IPS-15b (cell line): ENCODE data around the gene SLC25A26.

ENCODE experiments used
- H3K27me3 ChIP-seq: one replicate; pipeline ENCODE4 v1.6.1; 2013; ENCODE audit warnings: low read length; ENCODE audit not compliant: control insufficient read depth, insufficient read depth
- H3K36me3 ChIP-seq: one replicate; pipeline ENCODE4 v1.6.1; 2013; ENCODE audit warnings: low read length; ENCODE audit not compliant: control insufficient read depth, insufficient read depth
- H3K4me1 ChIP-seq: one replicate; pipeline ENCODE4 v1.6.1; 2013; ENCODE audit warnings: mild to moderate bottlenecking, low read length; ENCODE audit not compliant: control insufficient read depth, insufficient read depth
- H3K4me3 ChIP-seq: one replicate; pipeline ENCODE4 v1.5.1; 2013; ENCODE audit warnings: low read depth, low read length
- H3K9ac ChIP-seq: one replicate; pipeline ENCODE4 v1.6.1; 2013; ENCODE audit warnings: low read depth, mild to moderate bottlenecking, low read length
- H3K9me3 ChIP-seq: one replicate; pipeline ENCODE4 v1.6.1; 2013; ENCODE audit warnings: mild to moderate bottlenecking, low read length; ENCODE audit not compliant: control insufficient read depth, insufficient read depth

SLC25A26 gene

GRCh38 chr3:66227915-66228314 is 7.1 kb downstream of the SLC25A26 start:
- H3K4me1 ChIP-seq: no peaks in the 10 kb centered on the region
- H3K36me3 ChIP-seq: no peaks in the 10 kb centered on the region
- no peaks in the 10 kb centered on the region for H3K9me3 ChIP-seq
- H3K4me3 ChIP-seq: no peak overlapping the region
- no peak overlapping the region for H3K9ac ChIP-seq
- no peaks in the 10 kb centered on the region for H3K27me3 ChIP-seq

- H3K9me3 ChIP-seq: no peaks in the 10 kb centered on the region
These were observed 7.9 kb downstream of the SLC25A26 start for GRCh38 chr3:66228707-66229106.

GRCh38 chr3:66229931-66230330 is 9.1 kb downstream of the SLC25A26 start:
- Histone ChIP-seq H3K4me3 (no peak overlapping the region), H3K9ac (no peak overlapping the region), H3K4me1 (no peaks in the 10 kb centered on the region), H3K36me3 (no peaks in the 10 kb centered on the region), H3K9me3 (no peaks in the 10 kb centered on the region), H3K27me3 (no peaks in the 10 kb centered on the region)

More at GRCh38 chr3:66228707-66229106, 7.9 kb downstream of the SLC25A26 start:
- Histone ChIP-seq H3K27me3 (no peaks in the 10 kb centered on the region), H3K4me1 (no peaks in the 10 kb centered on the region), H3K36me3 (no peaks in the 10 kb centered on the region), H3K9ac (no peak overlapping the region), H3K4me3 (no peak overlapping the region)

GRCh38 chr3:66233033-66233432 is 12.2 kb downstream of the SLC25A26 start:
- H3K9me3 ChIP-seq: no peaks in the 10 kb centered on the region
- H3K27me3 ChIP-seq: no peaks in the 10 kb centered on the region
- no peak overlapping the region for H3K9ac ChIP-seq

GRCh38 chr3:66236281-66236680 is 15.5 kb downstream of the SLC25A26 start:
- no peaks in the 10 kb centered on the region for H3K4me1 ChIP-seq
- H3K9me3 ChIP-seq: no peaks in the 10 kb centered on the region
- no peak overlapping the region for H3K4me3 ChIP-seq
- peaks cover 2% of the 10 kb centered on the region for H3K36me3 ChIP-seq
- no peaks in the 10 kb centered on the region for H3K27me3 ChIP-seq
- no peak overlapping the region for H3K9ac ChIP-seq

More at GRCh38 chr3:66233033-66233432, 12.2 kb downstream of the SLC25A26 start:
- no peaks in the 10 kb centered on the region for H3K4me1 ChIP-seq
- H3K4me3 ChIP-seq: no peak overlapping the region
- H3K36me3 ChIP-seq: no peaks in the 10 kb centered on the region

GRCh38 chr3:66237552-66237951 is 16.8 kb downstream of the SLC25A26 start:
- Histone ChIP-seq H3K27me3 (no peaks in the 10 kb centered on the region), H3K9ac (no peak overlapping the region), H3K9me3 (no peaks in the 10 kb centered on the region), H3K4me3 (no peak overlapping the region), H3K36me3 (peaks cover 2% of the 10 kb centered on the region), H3K4me1 (peaks cover 5% of the 10 kb centered on the region)

- no peaks in the 10 kb centered on the region for H3K9me3 ChIP-seq
- peaks cover 6% of the 10 kb centered on the region for H3K36me3 ChIP-seq
- no peaks in the 10 kb centered on the region for H3K27me3 ChIP-seq
These were observed 18.8 kb downstream of the SLC25A26 start for GRCh38 chr3:66239513-66240123.

GRCh38 chr3:66241466-66241865 is 20.7 kb downstream of the SLC25A26 start:
- Histone ChIP-seq H3K4me1 (peaks cover 5% of the 10 kb centered on the region), H3K9ac (no peak overlapping the region), H3K27me3 (no peaks in the 10 kb centered on the region), H3K36me3 (peaks cover 6% of the 10 kb centered on the region), H3K9me3 (no peaks in the 10 kb centered on the region), H3K4me3 (no peak overlapping the region)

More at GRCh38 chr3:66239513-66240123, 18.8 kb downstream of the SLC25A26 start:
- Histone ChIP-seq H3K4me1 (peaks cover 5% of the 10 kb centered on the region), H3K4me3 (no peak overlapping the region), H3K9ac (no peak overlapping the region)

- Histone ChIP-seq H3K9me3 (no peaks in the 10 kb centered on the region), H3K36me3 (peaks cover 6% of the 10 kb centered on the region)
These were observed 22.1 kb downstream of the SLC25A26 start for GRCh38 chr3:66242788-66243464.

GRCh38 chr3:66248641-66249040 is 27.8 kb downstream of the SLC25A26 start:
- H3K4me1 ChIP-seq: no peaks in the 10 kb centered on the region
- H3K36me3 ChIP-seq: peaks cover 2% of the 10 kb centered on the region
- H3K9me3 ChIP-seq: no peaks in the 10 kb centered on the region
- no peak overlapping the region for H3K9ac ChIP-seq
- H3K27me3 ChIP-seq: no peaks in the 10 kb centered on the region
- H3K4me3 ChIP-seq: no peak overlapping the region

More at GRCh38 chr3:66242788-66243464, 22.1 kb downstream of the SLC25A26 start:
- peaks cover 5% of the 10 kb centered on the region for H3K4me1 ChIP-seq
- H3K4me3 ChIP-seq: no peak overlapping the region
- H3K9ac ChIP-seq: no peak overlapping the region
- H3K27me3 ChIP-seq: no peaks in the 10 kb centered on the region

GRCh38 chr3:66253790-66254620 is 33.2 kb downstream of the SLC25A26 start:
- Histone ChIP-seq H3K9me3 (no peaks in the 10 kb centered on the region), H3K36me3 (no peaks in the 10 kb centered on the region), H3K4me3 (no peak overlapping the region), H3K9ac (no peak overlapping the region), H3K27me3 (no peaks in the 10 kb centered on the region), H3K4me1 (no peaks in the 10 kb centered on the region)
